CD4-positive, alpha-beta T cell treated with Interleukin-15 for 4 hours (primary cell): ENCODE data around the gene IRGQ.
"Not testable (repeated sequence)": the region's sequence is repeated elsewhere in the genome, so short reads cannot be mapped to it uniquely, and the experiment has no call there.

Experiments used
- DNase-seq: peaks from one replicate; pipeline ENCODE4 v3.0.0-alpha.2; 2020; ENCODE audit warnings: low spot score

The IRGQ gene

GRCh38 chr19:43625918-43626579 is 30.1 kb upstream of the IRGQ start:
- no peak for DNase-seq

- peak; percentile 84 for DNase-seq
Measured at GRCh38 chr19:43624933-43625332, 29.0 kb upstream of the IRGQ start.

- no peak for DNase-seq
Measured at GRCh38 chr19:43623889-43624670, 28.1 kb upstream of the IRGQ start.

GRCh38 chr19:43622956-43623355 is 27.0 kb upstream of the IRGQ start:
- DNase-seq = no peak

- DNase-seq = no peak
Measured at GRCh38 chr19:43622070-43622469, 26.1 kb upstream of the IRGQ start.

GRCh38 chr19:43620061-43621001 is 24.4 kb upstream of the IRGQ start:
- no peak for DNase-seq

GRCh38 chr19:43619262-43620060 is 23.5 kb upstream of the IRGQ start, which contains the start of gene ZNF428:
ZNF428 (minus strand) TSS chr19:43619629; CDS start chr19:43614304, 5,325 bp downstream.
- peak; percentile 87 for DNase-seq

GRCh38 chr19:43618921-43619261 is 23.0 kb upstream of the IRGQ start:
- peak; percentile 27 for DNase-seq

- DNase-seq = no peak
Measured at GRCh38 chr19:43616954-43617353, 21.0 kb upstream of the IRGQ start.

GRCh38 chr19:43616306-43616705 is 20.4 kb upstream of the IRGQ start:
- DNase-seq = no peak

GRCh38 chr19:43612374-43612773 is 16.4 kb upstream of the IRGQ start:
- no peak for DNase-seq

GRCh38 chr19:43611788-43612187 is 15.9 kb upstream of the IRGQ start, which contains the start of gene SRRM5:
SRRM5 (plus strand) TSS chr19:43612088; CDS start chr19:43612122, 34 bp downstream.
- DNase-seq = no peak

GRCh38 chr19:43610493-43610892 is 14.6 kb upstream of the IRGQ start:
- no peak for DNase-seq

GRCh38 chr19:43609872-43610271 is 13.9 kb upstream of the IRGQ start:
- no peak for DNase-seq

- no peak for DNase-seq
Measured at GRCh38 chr19:43607238-43608205, 11.6 kb upstream of the IRGQ start.

- no peak for DNase-seq
Measured at GRCh38 chr19:43606569-43607229, 10.8 kb upstream of the IRGQ start.

- no peak for DNase-seq
Measured at GRCh38 chr19:43605875-43606568, 10.1 kb upstream of the IRGQ start.

- DNase-seq = not testable (repeated sequence)
Measured at GRCh38 chr19:43600326-43600725, 4.4 kb upstream of the IRGQ start.

GRCh38 chr19:43599635-43600295 is 3.8 kb upstream of the IRGQ start:
- no peak for DNase-seq
